Epidermal melanocyte (primary cell): ENCODE results near the gene CSF3R.

Experiments
- DNase-seq: peaks from one replicate; pipeline ENCODE4 v3.0.0; 2011; ENCODE audit warnings: low spot score; ENCODE audit not compliant: insufficient read length

CSF3R gene

DNA sequence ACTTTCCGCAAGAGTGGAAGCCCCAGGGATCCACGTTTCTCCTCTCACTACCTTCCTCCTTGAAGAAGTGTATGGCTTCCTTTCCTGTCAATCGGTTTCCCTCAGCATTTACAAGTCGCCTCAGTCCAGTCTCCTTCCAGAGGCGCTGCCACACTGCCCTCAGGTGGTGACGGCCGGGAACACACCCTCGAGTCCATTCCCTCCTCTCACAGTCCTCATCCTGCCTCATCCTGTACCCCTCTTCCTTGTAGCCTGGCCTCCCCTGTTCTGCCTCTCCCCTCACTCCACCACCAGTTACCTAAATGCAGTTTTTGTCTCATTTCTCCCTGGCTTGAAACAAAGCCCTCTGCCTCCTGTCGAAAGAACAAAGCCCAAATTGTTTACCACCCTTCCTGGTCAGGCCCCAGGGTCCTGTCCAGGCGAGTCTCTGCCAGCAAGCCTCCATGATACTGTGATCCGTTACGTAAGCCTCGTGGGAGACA lies 61.8 kb downstream of the CSF3R start:
- peak; percentile 74 for DNase-seq

DNA sequence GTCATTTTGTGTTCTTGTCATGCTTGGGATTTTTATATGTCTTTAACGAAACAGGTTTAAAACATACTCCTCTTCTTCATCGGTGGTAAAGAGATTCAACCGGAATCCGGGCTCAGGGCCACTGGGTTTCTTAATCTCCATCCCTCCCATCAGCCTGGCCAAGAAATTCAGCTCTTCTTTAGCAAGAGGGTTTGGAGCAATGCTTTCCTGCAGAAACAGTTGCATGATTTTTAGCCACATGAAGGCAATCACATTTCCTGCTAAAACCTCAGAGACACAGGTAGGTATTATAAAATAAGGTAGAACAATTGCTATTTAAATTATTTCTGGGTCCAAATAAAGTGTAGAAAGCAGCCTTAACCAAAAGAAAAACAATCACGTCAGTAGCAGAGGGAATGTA lies 62.3 kb downstream of the CSF3R start:
- DNase-seq = no peak

DNA sequence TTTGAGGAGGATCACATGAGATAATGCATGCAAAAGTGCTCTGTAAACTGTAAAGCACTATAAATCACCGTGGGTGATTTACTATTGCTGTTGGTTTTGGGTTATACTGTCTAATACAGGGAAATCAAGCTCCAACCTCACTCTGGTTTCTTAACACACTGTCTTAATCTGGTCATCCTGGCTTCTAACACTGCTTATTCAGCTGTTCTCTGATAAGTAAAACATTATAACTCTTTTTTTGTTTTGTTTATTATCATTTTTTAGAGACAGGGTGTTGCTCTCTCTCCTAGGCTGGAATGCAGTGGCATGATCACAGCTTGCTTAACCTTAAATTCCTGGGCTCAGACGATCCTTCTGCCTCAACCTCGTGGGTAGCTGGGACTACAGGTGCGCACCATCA lies 63.1 kb downstream of the CSF3R start:
- no peak for DNase-seq

DNA sequence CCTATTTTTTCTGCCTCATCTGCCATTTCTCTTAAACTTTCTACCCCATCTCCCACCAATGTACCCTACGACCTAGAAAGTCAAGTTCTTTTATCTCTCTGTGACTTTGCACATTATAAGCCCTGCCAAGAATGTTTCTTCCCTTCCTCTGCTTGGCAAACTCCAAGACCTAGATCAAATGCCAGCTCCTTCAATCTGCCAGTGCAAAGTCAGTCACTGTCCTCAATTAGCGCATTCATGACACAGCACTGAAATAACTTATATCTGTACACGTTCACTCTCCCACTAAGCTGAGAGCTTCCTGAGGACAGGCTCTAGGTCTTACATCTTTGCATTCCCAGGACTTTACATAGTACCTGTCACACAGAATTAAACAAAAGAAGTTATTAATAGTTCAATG lies 63.6 kb downstream of the CSF3R start:
- DNase-seq = no peak

DNA sequence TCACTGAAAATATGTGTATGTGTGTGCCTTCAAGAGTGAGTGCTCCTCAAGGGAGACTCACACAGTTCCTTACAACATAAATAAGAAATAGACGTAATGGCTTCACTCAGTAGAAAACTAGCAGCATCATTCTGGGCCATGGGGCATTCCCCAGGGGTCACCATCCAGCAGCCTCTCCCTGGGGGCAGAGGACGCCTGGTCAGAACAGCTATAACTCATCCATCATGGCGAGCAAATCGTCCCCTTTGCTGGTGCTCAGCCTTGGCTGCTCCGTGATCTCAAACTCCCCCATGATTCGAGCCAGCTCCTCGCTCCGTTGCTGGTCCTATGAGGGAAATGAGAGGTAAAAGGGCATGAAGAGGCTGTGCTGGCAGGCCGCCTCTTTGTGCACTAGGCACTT lies 64.8 kb downstream of the CSF3R start:
- DNase-seq = no peak
